Measurements from ENCODE around the gene LCE4A.
"Not testable (repeated sequence)": the region's sequence is repeated elsewhere in the genome, so short reads cannot be mapped to it uniquely, and the experiment has no call there.

LCE4A gene

DNA sequence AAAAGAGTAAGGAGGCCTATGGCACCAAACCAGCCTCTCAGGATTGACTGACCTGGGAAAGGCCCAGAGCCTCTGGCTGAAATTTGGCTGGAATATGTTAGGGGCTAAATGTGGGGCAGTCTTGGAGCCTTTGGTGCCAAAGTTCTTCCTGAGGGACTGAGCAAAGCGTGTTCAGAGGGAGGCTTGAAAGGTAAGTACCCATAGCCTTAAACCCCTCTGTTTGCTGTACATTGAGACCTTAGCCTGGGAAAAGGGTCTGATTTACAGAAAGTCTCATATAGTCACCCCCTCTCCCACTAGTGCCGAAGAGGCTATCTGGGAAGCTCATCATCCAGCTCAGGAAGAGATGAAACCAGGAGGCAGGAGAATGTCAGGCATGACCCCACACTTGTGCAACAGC, at the start of gene LCE4A:
Gene LCE4A, plus strand, starts transcription at position 301 of the 400 bp plus-strand sequence. CDS start 916 bp downstream, outside the sequence.
- DNase-seq (ENCODE audit: low read depth, low spot score) = no peak

DNA sequence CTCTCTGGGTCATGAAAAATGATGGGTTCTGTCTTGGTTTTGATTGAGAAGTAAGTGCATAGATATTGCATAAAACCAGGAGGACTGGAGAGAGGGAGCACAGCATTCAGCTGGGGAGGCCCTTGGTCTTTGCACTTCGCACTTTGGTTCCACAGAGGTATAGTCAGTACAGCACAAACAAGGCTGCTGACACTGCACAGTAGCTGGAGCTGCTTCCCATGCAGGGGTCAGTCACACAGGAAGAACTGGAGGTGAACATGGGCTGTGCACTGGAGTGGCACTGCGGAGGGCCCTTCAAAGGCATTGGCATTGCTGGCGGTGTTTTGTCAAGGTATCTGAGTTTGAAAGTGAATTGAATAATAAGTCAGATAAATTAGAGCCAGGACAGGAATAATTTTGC, 49.3 kb upstream of the LCE4A start:
- no peak for DNase-seq (ENCODE audit: low read depth, low spot score)

GRCh38 chr1:152663098-152663497, 44.9 kb upstream of the LCE4A start, which contains the start of gene LCE2D:
Gene LCE2D, plus strand, starts transcription at chr1:152663380. Its CDS starts 726 bp downstream, at chr1:152664106.
- no peak for DNase-seq (ENCODE audit: low read depth, low spot score)

- not testable (repeated sequence) for DNase-seq (ENCODE audit: low read depth, low spot score)
Observed at GRCh38 chr1:152666171-152666570, 41.8 kb upstream of the LCE4A start.

DNA sequence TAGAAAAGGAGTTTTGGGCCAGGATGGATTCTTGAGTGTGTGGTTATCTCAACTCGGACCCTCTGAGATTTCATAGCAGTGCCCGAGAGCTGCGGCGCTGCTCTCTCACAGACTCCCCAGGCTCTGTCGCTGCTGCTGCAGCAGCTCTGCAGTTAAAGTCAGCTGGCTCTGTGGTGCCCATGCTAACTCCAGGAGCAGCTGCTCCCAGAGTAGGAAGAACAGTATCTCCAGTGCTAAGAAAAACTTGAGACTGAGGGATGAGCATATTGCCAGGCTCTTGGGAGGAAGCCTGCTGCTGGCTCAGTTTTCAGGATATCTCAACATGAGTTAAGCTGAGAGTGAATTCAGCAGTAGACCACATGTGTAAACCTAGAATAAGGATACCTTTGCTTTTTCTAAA, 40.3 kb upstream of the LCE4A start:
- DNase-seq (ENCODE audit: low read depth, low spot score) = no peak

DNA sequence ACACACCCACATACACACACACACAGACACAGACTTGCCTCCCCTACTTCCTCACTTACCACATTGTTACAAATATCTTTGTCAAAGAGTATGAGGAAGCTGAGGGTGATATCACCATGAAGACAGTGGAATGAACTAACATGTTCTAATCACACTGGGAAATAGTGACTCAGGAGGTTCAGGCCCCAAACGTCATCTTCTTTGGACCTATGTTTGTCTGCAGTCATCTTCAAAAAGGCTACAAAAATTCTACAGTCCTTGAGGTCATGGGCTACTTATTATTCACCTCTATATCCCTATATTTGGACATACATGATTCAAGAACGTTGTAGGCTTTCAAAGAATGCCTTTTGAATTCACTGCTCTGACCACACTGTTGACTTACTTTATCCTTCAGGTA, 34.9 kb upstream of the LCE4A start:
- no peak for DNase-seq (ENCODE audit: low read depth, low spot score)

DNA sequence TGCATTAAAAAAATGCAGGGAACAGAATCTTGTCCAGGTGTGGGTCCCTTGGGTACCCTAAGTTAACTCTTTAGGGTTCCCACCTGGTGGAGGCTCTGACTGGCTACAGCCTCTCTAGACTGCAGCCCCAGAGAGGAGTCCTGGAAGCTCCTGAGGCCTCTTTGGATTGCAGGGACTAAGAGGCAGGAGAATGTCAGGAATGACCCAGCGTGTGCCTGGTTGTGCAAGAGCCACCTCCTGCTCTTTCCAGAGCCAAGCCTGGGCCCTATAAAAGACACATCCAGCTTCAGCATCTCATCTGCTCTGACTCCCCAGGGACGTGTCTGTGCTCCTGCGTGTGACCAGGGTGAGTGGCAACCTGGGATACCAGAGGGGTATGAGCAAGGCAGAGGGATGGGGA, 33.0 kb upstream of the LCE4A start, which contains the start of gene LCE2C:
Gene LCE2C, plus strand, starts transcription at position 297 of the 400 bp plus-strand sequence. CDS start 737 bp downstream, outside the sequence.
- DNase-seq (ENCODE audit: low read depth, low spot score) = not testable (repeated sequence)

- DNase-seq (ENCODE audit: low read depth, low spot score) = no peak
Observed at GRCh38 chr1:152679459-152679858, 28.5 kb upstream of the LCE4A start.

GRCh38 chr1:152681616-152682015, 26.3 kb upstream of the LCE4A start:
- DNase-seq (ENCODE audit: low read depth, low spot score) = no peak

DNA sequence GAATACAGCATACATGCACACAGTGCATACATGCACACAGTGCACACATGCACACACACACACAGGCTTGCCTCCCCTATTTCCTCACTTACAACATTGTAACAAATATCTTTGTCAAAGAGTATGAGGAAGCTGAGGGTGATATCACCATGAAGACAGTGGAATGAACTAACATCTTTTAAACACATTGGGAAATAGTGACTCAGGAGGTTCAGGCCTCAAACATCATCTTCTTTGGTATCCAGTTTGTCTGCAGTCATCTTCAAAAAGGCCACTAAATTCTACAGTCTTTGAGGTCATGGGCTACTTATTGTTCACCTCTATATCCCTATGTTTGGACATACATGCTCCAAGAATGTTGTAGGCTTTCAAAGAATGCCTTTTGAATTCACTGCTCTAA, 24.1 kb upstream of the LCE4A start:
- DNase-seq (ENCODE audit: low read depth, low spot score) = no peak

DNA sequence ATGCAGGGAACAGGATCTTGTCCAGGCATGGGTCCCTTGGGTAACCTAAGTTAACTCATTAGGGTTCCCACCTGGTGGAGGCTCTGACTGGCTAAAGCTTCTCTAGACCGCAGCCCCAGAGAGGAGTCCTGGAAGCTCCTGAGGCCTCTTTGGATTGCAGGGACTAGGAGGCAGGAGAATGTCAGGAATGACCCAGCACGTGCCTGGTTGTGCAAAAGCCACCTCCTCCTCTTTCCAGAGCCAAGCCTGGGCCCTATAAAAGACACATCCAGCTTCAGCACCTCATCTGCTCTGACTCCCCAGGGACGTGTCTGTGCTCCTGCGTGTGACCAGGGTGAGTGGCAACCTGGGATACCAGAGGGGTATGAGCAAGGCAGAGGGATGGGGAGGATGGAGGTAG, 22.1 kb upstream of the LCE4A start, which contains the start of gene LCE2B:
Gene LCE2B, plus strand, starts transcription at position 301 of the 400 bp plus-strand sequence. CDS start 721 bp downstream, outside the sequence.
- not testable (repeated sequence) for DNase-seq (ENCODE audit: low read depth, low spot score)

DNA sequence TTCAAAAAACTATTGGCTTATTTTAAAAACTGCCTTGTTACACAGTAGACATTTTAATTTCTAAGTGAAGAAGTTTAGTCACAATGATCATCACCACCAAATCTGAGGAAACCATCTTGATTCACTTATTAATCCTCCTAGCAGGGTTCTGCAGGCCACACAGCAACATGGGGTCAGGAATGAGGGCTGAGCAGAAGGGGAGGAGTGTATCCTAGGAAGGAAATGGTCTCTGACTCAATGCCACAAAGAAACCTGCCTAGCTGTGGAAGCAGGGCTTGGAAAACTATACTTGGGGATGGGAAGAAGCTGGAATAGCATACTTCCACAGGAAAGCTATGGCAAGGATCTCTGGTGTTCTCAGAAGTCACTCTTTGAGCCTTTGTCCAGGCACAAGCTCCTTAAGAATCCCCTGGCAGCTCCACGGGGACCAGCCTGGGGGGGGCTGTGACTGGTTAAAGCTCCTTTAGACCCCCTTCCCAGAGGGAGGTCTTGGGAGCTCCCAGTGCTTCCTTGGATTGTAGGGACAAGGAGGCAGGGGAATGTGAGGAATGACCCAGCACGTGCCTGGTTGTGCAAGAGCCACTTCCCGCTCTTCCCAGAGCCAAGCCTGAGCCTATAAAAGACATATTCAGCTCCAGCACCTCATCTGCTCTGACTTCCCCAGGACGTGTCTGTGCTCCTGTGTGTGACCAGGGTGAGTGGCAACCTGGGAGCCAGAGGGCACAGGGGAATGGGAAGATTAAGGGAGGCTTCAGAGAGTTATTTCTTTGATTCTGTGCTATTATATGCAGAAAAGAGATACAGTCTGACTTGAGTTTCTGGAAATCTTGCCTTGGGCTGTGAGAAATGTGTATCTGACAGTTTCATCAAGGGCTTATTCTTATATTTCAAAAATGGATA, 10.0 kb upstream of the LCE4A start, which contains the start of gene LCE2A:
Gene LCE2A, plus strand, starts transcription at position 645 of the 900 bp plus-strand sequence. CDS start 557 bp downstream, outside the sequence.
- DNase-seq (ENCODE audit: low read depth, low spot score) = no peak

- no peak for DNase-seq (ENCODE audit: low read depth, low spot score)
Observed at GRCh38 chr1:152699746-152700145, 8.2 kb upstream of the LCE4A start.

DNA sequence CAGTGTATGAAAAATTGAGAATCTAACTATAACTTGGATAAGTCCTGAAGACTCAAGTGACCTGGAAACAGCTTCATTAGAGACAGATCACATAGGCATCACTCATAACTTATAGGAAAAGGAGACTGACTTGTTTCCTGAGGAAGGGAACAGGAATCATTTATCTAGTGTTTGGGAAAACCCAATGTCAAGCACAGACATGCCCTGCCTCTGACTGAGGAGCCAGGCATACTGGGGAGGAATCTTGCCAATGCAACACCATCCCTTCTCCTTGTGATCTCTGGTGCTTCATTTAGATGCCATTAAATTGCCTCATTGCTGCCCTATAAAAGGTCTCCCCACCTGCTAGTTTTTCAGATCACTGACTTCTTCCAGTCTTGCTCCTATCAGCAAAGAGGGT, 10.3 kb downstream of the LCE4A start:
- no peak for DNase-seq (ENCODE audit: low read depth, low spot score)

DNA sequence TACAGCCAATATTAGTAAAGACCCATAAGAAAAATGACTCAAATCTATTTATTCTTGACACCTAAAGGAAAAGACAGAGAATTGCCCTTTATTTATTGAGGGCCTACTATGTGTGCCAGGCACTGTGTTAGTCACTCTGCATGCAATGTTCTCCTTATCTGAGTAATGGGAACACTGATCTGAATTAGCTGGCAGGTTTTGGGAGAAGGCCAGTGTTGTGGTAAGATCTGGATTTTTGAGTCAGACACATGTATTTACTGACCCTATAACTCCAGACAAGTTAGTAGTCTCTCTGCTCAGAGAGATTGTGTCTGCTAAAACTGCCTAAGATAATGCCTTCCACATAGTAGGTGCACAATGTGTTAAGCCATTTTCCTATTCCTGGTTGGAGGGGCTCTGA, 17.3 kb downstream of the LCE4A start:
- no peak for DNase-seq (ENCODE audit: low read depth, low spot score)

GRCh38 chr1:152728986-152729385, 21.0 kb downstream of the LCE4A start:
- no peak for DNase-seq (ENCODE audit: low read depth, low spot score)

DNA sequence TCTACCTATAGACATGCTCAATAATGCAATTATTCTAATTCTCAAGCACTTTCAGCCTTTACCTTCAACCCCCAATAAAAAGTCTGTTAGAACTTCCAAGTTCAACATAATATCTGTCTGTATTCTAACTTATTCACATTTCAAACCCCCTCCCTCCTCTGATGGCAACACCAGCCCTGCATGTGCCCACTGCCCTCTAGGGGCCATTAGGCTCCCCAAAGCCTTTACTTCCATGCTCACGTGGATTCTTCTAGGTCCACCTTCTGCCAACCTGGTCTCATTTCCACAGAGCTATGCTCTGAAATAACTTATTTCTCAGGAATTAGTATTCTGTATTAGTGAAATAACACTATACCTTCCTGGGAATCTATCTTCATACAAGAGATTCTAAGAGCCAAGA, 27.7 kb downstream of the LCE4A start:
- DNase-seq (ENCODE audit: low read depth, low spot score) = no peak

- DNase-seq (ENCODE audit: low read depth, low spot score) = no peak
Observed at GRCh38 chr1:152737997-152738396, 30.0 kb downstream of the LCE4A start.

DNA sequence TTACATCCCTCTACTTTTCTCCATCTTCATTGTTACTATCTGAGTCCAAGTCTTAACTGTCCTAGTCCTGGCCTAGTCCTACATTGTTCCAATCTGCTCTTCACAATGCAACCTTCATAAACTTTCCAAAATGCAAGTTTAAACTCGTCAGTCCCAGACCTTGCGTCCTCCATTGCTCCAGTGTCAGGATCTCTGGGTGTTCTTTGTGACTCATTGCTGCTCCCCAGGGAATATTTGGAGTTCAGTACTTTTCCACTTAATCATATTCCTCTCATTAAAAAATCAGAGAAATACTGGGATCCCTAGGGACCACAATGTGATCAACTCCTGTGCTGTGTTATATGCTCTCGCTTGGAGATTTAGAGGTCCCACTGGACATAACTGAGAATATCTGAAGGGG, 31.9 kb downstream of the LCE4A start:
- no peak for DNase-seq (ENCODE audit: low read depth, low spot score)

- DNase-seq (ENCODE audit: low read depth, low spot score) = no peak
Observed at GRCh38 chr1:152741656-152742055, 33.7 kb downstream of the LCE4A start.

DNA sequence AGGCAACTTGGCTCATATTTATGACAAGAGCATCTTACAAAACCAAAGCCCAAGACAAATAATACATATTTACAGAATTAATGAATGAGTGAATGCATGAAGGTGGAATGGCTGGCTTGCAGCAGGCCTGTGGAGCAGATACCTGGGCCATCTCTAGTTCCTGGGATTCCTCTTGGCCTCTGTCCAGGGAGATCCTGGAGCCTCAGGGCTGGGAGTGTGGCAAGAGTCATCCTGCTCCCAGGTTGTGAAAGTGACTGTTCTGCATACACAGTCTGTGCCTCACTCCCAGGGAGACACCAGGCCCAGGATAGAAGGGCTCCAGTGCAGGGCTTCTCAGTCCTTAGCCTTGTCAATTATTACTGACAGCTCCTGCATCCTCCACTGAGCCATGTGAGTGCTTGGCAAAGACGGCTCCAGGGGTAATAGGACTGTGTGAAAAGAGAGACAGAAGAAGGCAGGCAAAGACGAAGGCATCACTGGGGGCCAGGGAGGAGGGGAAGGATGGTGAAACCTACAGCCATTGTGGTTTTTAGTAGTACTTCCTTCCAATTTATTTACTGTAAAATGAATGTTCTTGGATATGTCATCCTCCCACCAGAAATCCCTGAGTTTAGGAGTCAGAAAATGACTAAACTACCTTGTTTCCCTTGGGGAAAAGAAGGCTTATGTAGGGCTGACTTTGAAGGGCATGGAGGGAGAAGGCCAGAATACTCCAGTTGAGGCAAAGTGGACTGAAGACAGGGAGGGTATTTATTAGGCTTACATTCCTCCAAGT, 35.6 kb downstream of the LCE4A start:
- DNase-seq (ENCODE audit: low read depth, low spot score) = no peak

- DNase-seq (ENCODE audit: low read depth, low spot score) = no peak
Observed at GRCh38 chr1:152745289-152745704, 37.3 kb downstream of the LCE4A start.

All from ELF-1 (cell line).